Measurements from ENCODE around the gene C8G. TPM values are rescaled to one million over a fixed set of nuclear protein-coding genes. Genes with fewer than 3 reads are reported as not detected.
A peak's percentile ranks its signal among the peaks of the same experiment; 100 is the strongest.

C8G gene
- polyA plus RNA-seq, 1 donor from 2014 or later: not detected

- H3K4me3 ChIP-seq (ENCODE audit: low read length): peak overlapping the region; percentile 97
- H3K79me2 ChIP-seq (replicated peaks; ENCODE audit: insufficient read depth, low read length): peaks cover 8% of the 10 kb centered on the region
- no peak overlapping the region for H3K4me2 ChIP-seq (ENCODE audit: low read length)
- TF ChIP-seq POLR2AphosphoS5 (IDR thresholded peaks at IDR 0.05) (no peak), MXI1 (conservative IDR thresholded peaks at IDR 0.05; ENCODE audit: poor library complexity, severe bottlenecking) (no peak), RAD21 (conservative IDR thresholded peaks at IDR 0.05) (no peak), REST (IDR thresholded peaks at IDR 0.05; ENCODE audit: borderline replicate concordance) (no peak), TAF1 (IDR thresholded peaks at IDR 0.05; ENCODE audit: low read depth) (no peak), EP300 (conservative IDR thresholded peaks at IDR 0.05; ENCODE audit: poor library complexity, severe bottlenecking) (no peak), SMC3 (conservative IDR thresholded peaks at IDR 0.05; ENCODE audit: poor library complexity) (no peak), EZH2 (IDR thresholded peaks at IDR 0.05; ENCODE audit: borderline replicate concordance, insufficient read depth, low read length, poor library complexity, severe bottlenecking) (no peak), CTCF (IDR thresholded peaks at IDR 0.05; ENCODE audit: poor library complexity, severe bottlenecking) (no peak)
- no peak overlapping the region for H3K9ac ChIP-seq (ENCODE audit: low read length)
- H4K20me1 ChIP-seq (ENCODE audit: insufficient read depth): no peaks in the 10 kb centered on the region
- no peaks in the 10 kb centered on the region for H3K9me3 ChIP-seq (ENCODE audit: low read length)
- no peak overlapping the region for H3K27ac ChIP-seq (ENCODE audit: low read length)
- no peak overlapping the region for H2AFZ ChIP-seq (ENCODE audit: low read depth, low read length)
- H3K36me3 ChIP-seq (ENCODE audit: insufficient read depth, low read length): peaks cover 6% of the 10 kb centered on the region
- no peaks in the 10 kb centered on the region for H3F3A ChIP-seq (ENCODE audit: insufficient read depth, low read length, poor library complexity, severe bottlenecking)
- H3K27me3 ChIP-seq (ENCODE audit: insufficient read depth, low read depth, low read length): no peaks in the 10 kb centered on the region
- H3K9me2 ChIP-seq (ENCODE audit: insufficient read depth, low read length): no peaks in the 10 kb centered on the region
Observed at GRCh38 chr9:136942881-136943230, 2.2 kb upstream of the C8G start.

GRCh38 chr9:136943291-136944211, 1.5 kb upstream of the C8G start:
- Histone ChIP-seq H3K9ac (ENCODE audit: low read length) (peak overlapping the region; percentile 74), H3K4me3 (ENCODE audit: low read length) (peak overlapping the region; percentile 97), H3K79me2 (replicated peaks; ENCODE audit: insufficient read depth, low read length) (peaks cover 8% of the 10 kb centered on the region), H3F3A (ENCODE audit: insufficient read depth, low read length, poor library complexity, severe bottlenecking) (no peaks in the 10 kb centered on the region), H3K4me2 (ENCODE audit: low read length) (peak overlapping the region; percentile 44), H3K27ac (ENCODE audit: low read length) (no peak overlapping the region), H3K36me3 (ENCODE audit: insufficient read depth, low read length) (peaks cover 6% of the 10 kb centered on the region), H3K27me3 (ENCODE audit: insufficient read depth, low read depth, low read length) (no peaks in the 10 kb centered on the region), H4K20me1 (ENCODE audit: insufficient read depth) (no peaks in the 10 kb centered on the region), H3K9me2 (ENCODE audit: insufficient read depth, low read length) (no peaks in the 10 kb centered on the region), H3K9me3 (ENCODE audit: low read length) (no peaks in the 10 kb centered on the region), H2AFZ (ENCODE audit: low read depth, low read length) (no peak overlapping the region)
- no peak for TF ChIP-seq EZH2 (IDR thresholded peaks at IDR 0.05; ENCODE audit: borderline replicate concordance, insufficient read depth, low read length, poor library complexity, severe bottlenecking)
